ELF-1 (cell line): Measurements from ENCODE around the gene SEZ6L.

ENCODE experiments used
- DNase-seq: peaks from one replicate; pipeline ENCODE4 v3.0.0-alpha.2; 2016; ENCODE audit warnings: low read depth, low spot score

The SEZ6L gene

GRCh38 chr22:26295563-26296126 lies 126.4 kb downstream of the SEZ6L start:
- no peak for DNase-seq

- DNase-seq = no peak
Observed at GRCh38 chr22:26298605-26299310, 129.5 kb downstream of the SEZ6L start.

GRCh38 chr22:26302726-26303125 lies 133.5 kb downstream of the SEZ6L start:
- DNase-seq = no peak

- DNase-seq = no peak
Observed at GRCh38 chr22:26303475-26303874, 134.2 kb downstream of the SEZ6L start.

GRCh38 chr22:26304730-26305129 lies 135.5 kb downstream of the SEZ6L start:
- no peak for DNase-seq

- DNase-seq = no peak
Observed at GRCh38 chr22:26308467-26308866, 139.2 kb downstream of the SEZ6L start.

GRCh38 chr22:26310616-26311015 lies 141.4 kb downstream of the SEZ6L start:
- DNase-seq = no peak

GRCh38 chr22:26313291-26313690 lies 144.0 kb downstream of the SEZ6L start:
- no peak for DNase-seq

GRCh38 chr22:26314171-26314570 lies 144.9 kb downstream of the SEZ6L start:
- no peak for DNase-seq

- DNase-seq = no peak
Observed at GRCh38 chr22:26314656-26315055, 145.4 kb downstream of the SEZ6L start.

GRCh38 chr22:26316732-26317285 lies 147.5 kb downstream of the SEZ6L start:
- no peak for DNase-seq

GRCh38 chr22:26318975-26319374 lies 149.7 kb downstream of the SEZ6L start:
- peak; percentile 64 for DNase-seq

GRCh38 chr22:26320447-26320846 lies 151.2 kb downstream of the SEZ6L start:
- DNase-seq = no peak

- no peak for DNase-seq
Observed at GRCh38 chr22:26321469-26321913, 152.2 kb downstream of the SEZ6L start.

- DNase-seq = peak; percentile 54
Observed at GRCh38 chr22:26322179-26322905, 153.1 kb downstream of the SEZ6L start.

- DNase-seq = no peak
Observed at GRCh38 chr22:26323013-26323412, 153.8 kb downstream of the SEZ6L start.

- DNase-seq = no peak
Observed at GRCh38 chr22:26324150-26324549, 154.9 kb downstream of the SEZ6L start.

- no peak for DNase-seq
Observed at GRCh38 chr22:26325641-26326040, 156.4 kb downstream of the SEZ6L start.

GRCh38 chr22:26326803-26327202 lies 157.5 kb downstream of the SEZ6L start:
- DNase-seq = no peak

- no peak for DNase-seq
Observed at GRCh38 chr22:26327306-26327705, 158.0 kb downstream of the SEZ6L start.

GRCh38 chr22:26328221-26328620 lies 159.0 kb downstream of the SEZ6L start:
- no peak for DNase-seq

- DNase-seq = peak; percentile 68
Observed at GRCh38 chr22:26330971-26331625, 161.8 kb downstream of the SEZ6L start.
